KMS-11 (cell line): ENCODE data around the gene PHLDB3.

ENCODE experiments used
- H2AFZ ChIP-seq: fragments of 200-600 bp; sonication (generic); 2 replicates; pipeline ENCODE4 v1.6.1; 2016; ENCODE audit warnings: antibody characterized with exemption, mixed run types, low read depth
- H3K27ac ChIP-seq: fragments of 200-600 bp; sonication (generic); 2 replicates; pipeline ENCODE4 v1.6.1; 2016; ENCODE audit warnings: mild to moderate bottlenecking, mixed run types
- H3K27me3 ChIP-seq: fragments of 200-600 bp; sonication (generic); 2 replicates; pipeline ENCODE4 v1.6.1; 2017; ENCODE audit warnings: mild to moderate bottlenecking, low read depth, mixed run types, moderate library complexity; ENCODE audit not compliant: insufficient read depth
- H3K36me3 ChIP-seq: fragments of 200-600 bp; sonication (generic); 2 replicates; pipeline ENCODE4 v1.6.1; 2017; ENCODE audit warnings: mild to moderate bottlenecking, mixed run types; ENCODE audit not compliant: insufficient read depth
- H3K4me1 ChIP-seq: fragments of 200-600 bp; sonication (generic); 2 replicates; pipeline ENCODE4 v1.6.1; 2016; ENCODE audit warnings: mild to moderate bottlenecking, low read depth, mixed run types; ENCODE audit not compliant: poor library complexity, severe bottlenecking
- H3K4me2 ChIP-seq: fragments of 200-600 bp; sonication (generic); 2 replicates; pipeline ENCODE4 v1.7.0; 2016; ENCODE audit warnings: mild to moderate bottlenecking, mixed run types
- H3K4me3 ChIP-seq: fragments of 200-600 bp; sonication (generic); IDR thresholded peaks from 2 replicates; pipeline ENCODE4 v1.6.1; 2017; ENCODE audit warnings: low read depth, low read length, mixed read lengths; ENCODE audit not compliant: insufficient read depth
- H3K79me2 ChIP-seq: fragments of 200-600 bp; sonication (generic); 2 replicates; pipeline ENCODE4 v1.6.1; 2016; ENCODE audit warnings: low read depth, mixed run types; ENCODE audit not compliant: insufficient read depth
- H3K9ac ChIP-seq: fragments of 200-600 bp; sonication (generic); 2 replicates; pipeline ENCODE4 v1.6.1; 2016; ENCODE audit warnings: mild to moderate bottlenecking, mixed run types
- H4K20me1 ChIP-seq: fragments of 200-600 bp; sonication (generic); 2 replicates; pipeline ENCODE4 v1.6.1; 2016; ENCODE audit warnings: mild to moderate bottlenecking, mixed run types; ENCODE audit not compliant: insufficient read depth
- TF ChIP-seq, protein P1 (sequence below): fragments of 200-600 bp; sonication (generic); conservative IDR thresholded peaks from 2 replicates; pipeline ENCODE4 v1.6.1; 2017; ENCODE audit warnings: low read depth, mild to moderate bottlenecking, antibody characterized with exemption, low read length, moderate library complexity, mixed read lengths

The PHLDB3 gene

GRCh38 chr19:43476606-43477005, 27.9 kb downstream of the PHLDB3 start:
- Histone ChIP-seq H3K4me3 (no peak overlapping the region), H3K9ac (no peak overlapping the region), H3K4me2 (no peak overlapping the region), H3K4me1 (peaks cover 5% of the 10 kb centered on the region), H3K27ac (no peak overlapping the region), H2AFZ (no peak overlapping the region), H3K36me3 (no peaks in the 10 kb centered on the region), H3K27me3 (no peaks in the 10 kb centered on the region), H3K79me2 (no peaks in the 10 kb centered on the region), H4K20me1 (no peaks in the 10 kb centered on the region)
- TF ChIP-seq, protein P1, sequence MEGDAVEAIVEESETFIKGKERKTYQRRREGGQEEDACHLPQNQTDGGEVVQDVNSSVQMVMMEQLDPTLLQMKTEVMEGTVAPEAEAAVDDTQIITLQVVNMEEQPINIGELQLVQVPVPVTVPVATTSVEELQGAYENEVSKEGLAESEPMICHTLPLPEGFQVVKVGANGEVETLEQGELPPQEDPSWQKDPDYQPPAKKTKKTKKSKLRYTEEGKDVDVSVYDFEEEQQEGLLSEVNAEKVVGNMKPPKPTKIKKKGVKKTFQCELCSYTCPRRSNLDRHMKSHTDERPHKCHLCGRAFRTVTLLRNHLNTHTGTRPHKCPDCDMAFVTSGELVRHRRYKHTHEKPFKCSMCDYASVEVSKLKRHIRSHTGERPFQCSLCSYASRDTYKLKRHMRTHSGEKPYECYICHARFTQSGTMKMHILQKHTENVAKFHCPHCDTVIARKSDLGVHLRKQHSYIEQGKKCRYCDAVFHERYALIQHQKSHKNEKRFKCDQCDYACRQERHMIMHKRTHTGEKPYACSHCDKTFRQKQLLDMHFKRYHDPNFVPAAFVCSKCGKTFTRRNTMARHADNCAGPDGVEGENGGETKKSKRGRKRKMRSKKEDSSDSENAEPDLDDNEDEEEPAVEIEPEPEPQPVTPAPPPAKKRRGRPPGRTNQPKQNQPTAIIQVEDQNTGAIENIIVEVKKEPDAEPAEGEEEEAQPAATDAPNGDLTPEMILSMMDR: no peak

- H2AFZ ChIP-seq: peak overlapping the region; percentile 42; the same call in 1 of the 2 replicates
- TF ChIP-seq, protein P1: no peak
- H4K20me1 ChIP-seq: no peaks in the 10 kb centered on the region
- H3K27me3 ChIP-seq: no peaks in the 10 kb centered on the region
- peaks cover 5% of the 10 kb centered on the region for H3K4me1 ChIP-seq
- no peak overlapping the region for H3K4me3 ChIP-seq
- H3K27ac ChIP-seq: no peak overlapping the region
- H3K4me2 ChIP-seq: peak overlapping the region; percentile 43
- no peaks in the 10 kb centered on the region for H3K36me3 ChIP-seq
- no peaks in the 10 kb centered on the region for H3K79me2 ChIP-seq
- H3K9ac ChIP-seq: peak overlapping the region; percentile 13; the same call in 1 of the 2 replicates
Measured at GRCh38 chr19:43474986-43475705, 29.4 kb downstream of the PHLDB3 start.

- no peaks in the 10 kb centered on the region for H4K20me1 ChIP-seq
- no peak overlapping the region for H3K4me2 ChIP-seq
- H3K4me1 ChIP-seq: peaks cover 5% of the 10 kb centered on the region
- H3K36me3 ChIP-seq: no peaks in the 10 kb centered on the region
- no peak overlapping the region for H3K9ac ChIP-seq
- no peak overlapping the region for H2AFZ ChIP-seq
- H3K79me2 ChIP-seq: no peaks in the 10 kb centered on the region
- no peak overlapping the region for H3K4me3 ChIP-seq
- no peaks in the 10 kb centered on the region for H3K27me3 ChIP-seq
- TF ChIP-seq, protein P1: no peak
- no peak overlapping the region for H3K27ac ChIP-seq
Measured at GRCh38 chr19:43474487-43474886, 30.1 kb downstream of the PHLDB3 start.

- Histone ChIP-seq H3K9ac (no peak overlapping the region), H4K20me1 (no peaks in the 10 kb centered on the region), H3K27ac (no peak overlapping the region), H3K79me2 (no peaks in the 10 kb centered on the region), H3K27me3 (no peaks in the 10 kb centered on the region), H2AFZ (no peak overlapping the region), H3K36me3 (no peaks in the 10 kb centered on the region), H3K4me2 (no peak overlapping the region), H3K4me1 (peaks cover 5% of the 10 kb centered on the region), H3K4me3 (no peak overlapping the region)
- TF ChIP-seq, protein P1: no peak
Measured at GRCh38 chr19:43471091-43471490, 33.5 kb downstream of the PHLDB3 start.
